NB4 (cell line): ENCODE results near the gene NTM.
"Not testable (repeated sequence)": the region's sequence is repeated elsewhere in the genome, so short reads cannot be mapped to it uniquely, and the experiment has no call there.

Source experiments
- DNase-seq: peaks from one replicate; pipeline ENCODE4 v3.0.0; 2010; ENCODE audit warnings: low read depth
- H3K4me3 ChIP-seq: one replicate; pipeline ENCODE4 v1.5.1; 2011; ENCODE audit warnings: mild to moderate bottlenecking, low read depth, low read length, moderate library complexity
- MYC ChIP-seq: IDR thresholded peaks from 2 replicates; pipeline ENCODE4 v1.6.1; 2011; ENCODE audit warnings: low read depth, low read length
- POLR2A ChIP-seq: IDR thresholded peaks from 2 replicates; pipeline ENCODE4 v1.6.1; 2011; ENCODE audit warnings: mild to moderate bottlenecking; ENCODE audit not compliant: insufficient read length; ENCODE audit errors: extremely low read depth
- TF ChIP-seq, protein P1 (sequence below): IDR thresholded peaks from 2 replicates; pipeline ENCODE4 v1.6.1; 2011; ENCODE audit warnings: low read depth, low read length
- TF ChIP-seq, protein P2 (sequence below): IDR thresholded peaks from one replicate; pipeline ENCODE4 v1.5.1; 2012; ENCODE audit warnings: low read depth, low read length

NTM gene

DNA sequence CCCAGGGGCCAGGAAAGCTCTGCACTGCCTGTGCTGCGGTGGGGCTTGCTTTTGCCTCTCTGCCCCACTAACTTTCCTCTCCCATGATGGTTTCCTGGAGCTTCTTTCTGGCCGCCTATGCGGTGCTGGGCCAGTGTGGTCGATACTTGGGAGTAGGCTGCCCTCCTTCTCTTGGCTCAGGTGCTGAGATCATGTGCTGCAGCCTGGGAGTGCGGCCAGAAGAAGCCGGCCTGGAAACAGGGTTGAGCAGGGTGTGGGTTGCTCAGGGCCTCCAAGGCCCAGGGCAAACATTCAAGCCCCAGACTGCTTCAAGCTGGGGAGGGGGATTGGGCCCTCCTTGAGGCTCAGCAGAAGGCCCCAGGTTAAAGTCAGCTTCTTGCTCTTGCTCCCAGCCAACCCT is 125.0 kb downstream of the NTM start:
- no peak for TF ChIP-seq POLR2A
- TF ChIP-seq, protein P1, sequence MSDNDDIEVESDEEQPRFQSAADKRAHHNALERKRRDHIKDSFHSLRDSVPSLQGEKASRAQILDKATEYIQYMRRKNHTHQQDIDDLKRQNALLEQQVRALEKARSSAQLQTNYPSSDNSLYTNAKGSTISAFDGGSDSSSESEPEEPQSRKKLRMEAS, result no peak
- TF ChIP-seq, protein P2, sequence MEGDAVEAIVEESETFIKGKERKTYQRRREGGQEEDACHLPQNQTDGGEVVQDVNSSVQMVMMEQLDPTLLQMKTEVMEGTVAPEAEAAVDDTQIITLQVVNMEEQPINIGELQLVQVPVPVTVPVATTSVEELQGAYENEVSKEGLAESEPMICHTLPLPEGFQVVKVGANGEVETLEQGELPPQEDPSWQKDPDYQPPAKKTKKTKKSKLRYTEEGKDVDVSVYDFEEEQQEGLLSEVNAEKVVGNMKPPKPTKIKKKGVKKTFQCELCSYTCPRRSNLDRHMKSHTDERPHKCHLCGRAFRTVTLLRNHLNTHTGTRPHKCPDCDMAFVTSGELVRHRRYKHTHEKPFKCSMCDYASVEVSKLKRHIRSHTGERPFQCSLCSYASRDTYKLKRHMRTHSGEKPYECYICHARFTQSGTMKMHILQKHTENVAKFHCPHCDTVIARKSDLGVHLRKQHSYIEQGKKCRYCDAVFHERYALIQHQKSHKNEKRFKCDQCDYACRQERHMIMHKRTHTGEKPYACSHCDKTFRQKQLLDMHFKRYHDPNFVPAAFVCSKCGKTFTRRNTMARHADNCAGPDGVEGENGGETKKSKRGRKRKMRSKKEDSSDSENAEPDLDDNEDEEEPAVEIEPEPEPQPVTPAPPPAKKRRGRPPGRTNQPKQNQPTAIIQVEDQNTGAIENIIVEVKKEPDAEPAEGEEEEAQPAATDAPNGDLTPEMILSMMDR, result no peak
- no peak for TF ChIP-seq MYC
- H3K4me3 ChIP-seq, result no peak overlapping the region
- DNase-seq, result no peak

DNA sequence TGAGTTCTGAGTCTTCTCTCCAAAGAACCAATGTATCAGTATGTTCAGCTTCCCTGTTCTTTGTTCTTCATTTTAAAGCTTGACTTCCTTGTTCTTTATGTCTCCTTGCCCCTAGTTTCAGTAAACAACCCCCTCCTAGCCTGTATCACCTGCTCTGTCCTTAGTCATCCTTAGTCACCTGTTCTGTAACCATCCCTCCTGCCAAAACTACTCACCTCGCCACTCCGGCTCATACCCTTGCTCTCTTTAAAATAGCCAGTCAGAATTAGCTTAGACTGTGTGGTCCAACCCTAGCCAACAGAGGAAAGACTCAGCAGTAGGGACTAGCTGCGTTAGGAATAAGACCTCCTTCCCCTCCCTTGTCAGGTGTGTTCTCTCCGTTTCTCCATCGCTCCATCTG is 127.3 kb downstream of the NTM start:
- not testable (repeated sequence) for DNase-seq

DNA sequence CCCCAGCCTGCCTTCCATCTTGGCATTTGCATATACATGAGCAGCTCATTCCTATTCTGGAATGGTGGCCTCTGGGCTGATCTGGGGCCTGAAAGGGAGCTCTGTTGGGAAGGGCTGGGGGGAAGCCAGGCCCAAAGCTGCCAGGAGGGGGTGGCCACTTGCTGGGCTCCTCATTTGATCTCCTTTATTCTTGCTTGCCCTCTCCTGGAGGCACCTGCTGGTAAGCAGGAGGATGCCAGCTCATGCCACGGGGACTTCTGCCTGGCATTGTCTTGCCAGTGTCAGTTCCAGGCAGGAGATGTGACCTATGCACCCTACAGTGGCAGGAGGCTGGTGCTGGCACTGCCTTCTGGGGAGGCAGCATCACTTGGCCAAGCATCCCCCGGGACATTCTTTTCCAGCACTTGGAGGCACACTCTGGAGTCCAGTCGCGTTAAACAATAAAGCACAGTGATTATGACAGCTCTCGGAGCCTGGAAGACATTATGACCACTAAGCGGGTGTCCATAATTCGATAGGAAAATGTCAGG is 128.3 kb downstream of the NTM start:
- H3K4me3 ChIP-seq, result no peak overlapping the region
- DNase-seq, result no peak
- TF ChIP-seq, protein P1, result no peak
- TF ChIP-seq MYC, result no peak
- TF ChIP-seq POLR2A, result no peak
- TF ChIP-seq, protein P2, result no peak

More for the DNA sequence above, 127.3 kb downstream of the NTM start:
- H3K4me3 ChIP-seq, result not testable (repeated sequence)

DNA sequence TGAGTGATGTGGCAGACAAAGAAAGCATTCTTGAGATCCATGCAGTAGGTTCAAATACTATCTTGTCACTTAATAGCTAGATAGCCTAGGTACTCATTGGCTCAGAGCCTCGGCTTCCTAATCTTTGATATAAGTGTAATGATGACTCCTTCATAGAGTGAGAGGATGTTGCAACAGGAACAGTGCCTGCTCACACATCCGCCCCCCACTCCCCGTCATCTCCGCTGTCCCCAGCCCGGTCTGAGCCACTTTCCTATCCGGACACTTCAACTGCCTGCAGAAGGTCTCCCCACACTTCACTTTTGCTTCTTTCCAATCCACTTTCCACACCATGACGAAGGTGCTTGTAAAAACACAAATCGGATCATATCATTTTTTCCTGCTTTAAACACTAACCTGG is 128.8 kb downstream of the NTM start:
- no peak for TF ChIP-seq MYC
- TF ChIP-seq, protein P1, result no peak
- TF ChIP-seq POLR2A, result no peak
- TF ChIP-seq, protein P2, result no peak
- DNase-seq, result peak; percentile 47
- H3K4me3 ChIP-seq, result no peak overlapping the region

DNA sequence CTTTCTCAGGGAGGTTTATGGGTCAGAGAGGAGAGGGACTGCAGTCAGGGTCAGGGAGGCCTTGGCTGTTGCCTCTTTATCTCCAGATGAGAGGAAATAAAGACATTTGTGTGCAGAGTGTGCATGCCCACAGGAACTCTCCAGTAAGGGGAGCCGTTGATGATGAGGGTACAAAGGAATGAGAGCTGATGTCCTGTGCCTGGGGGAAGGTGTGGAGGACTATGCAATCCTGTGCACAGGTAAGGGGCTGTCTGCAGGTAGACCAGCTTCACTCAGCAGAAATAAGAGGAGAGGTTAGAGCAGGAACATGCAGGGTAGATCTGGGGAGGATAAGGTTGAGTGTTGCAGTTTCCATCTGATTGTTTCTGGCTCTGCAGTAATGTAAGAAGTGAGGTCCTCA is 132.6 kb downstream of the NTM start:
- H3K4me3 ChIP-seq, result no peak overlapping the region
- no peak for DNase-seq
- TF ChIP-seq POLR2A (no peak), MYC (no peak)
- TF ChIP-seq, protein P1, result no peak
- TF ChIP-seq, protein P2, result no peak

DNA sequence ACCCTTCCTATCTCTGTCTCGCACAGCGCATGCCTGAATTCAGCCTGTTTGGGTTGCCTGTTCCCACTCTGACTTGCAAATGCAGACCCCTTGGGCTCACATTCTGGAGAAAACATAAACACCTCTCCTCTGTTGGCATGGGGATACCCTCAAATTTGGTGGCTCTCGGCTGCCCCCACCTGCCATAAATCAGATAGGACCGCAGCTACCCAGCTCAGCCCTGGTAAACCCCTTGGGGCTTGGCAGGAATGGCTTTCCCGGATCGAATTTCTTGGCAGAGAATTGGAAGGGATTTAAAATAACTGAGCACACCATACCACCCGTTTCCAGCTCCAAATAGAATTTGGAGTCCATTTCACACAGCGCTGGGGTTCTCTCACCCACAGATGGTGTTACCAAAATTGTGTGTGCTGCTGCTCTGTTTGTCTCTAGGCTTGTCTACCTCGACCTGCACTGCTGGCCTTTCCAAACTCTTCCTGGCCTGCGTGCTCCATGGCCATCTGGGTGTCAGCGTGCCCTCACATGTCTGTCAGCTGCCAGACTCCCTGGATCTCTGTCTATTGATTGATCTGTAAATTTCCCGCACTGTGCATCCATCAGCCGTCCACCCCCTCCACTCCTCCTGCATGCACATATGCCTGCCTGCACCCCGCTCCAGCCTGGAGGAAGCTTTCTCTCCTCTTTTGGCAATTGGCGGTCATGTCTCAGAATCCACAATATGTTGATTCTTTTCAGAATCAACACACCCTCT is 134.0 kb downstream of the NTM start:
- peak; percentile 20 for DNase-seq
- TF ChIP-seq, protein P2, result peak; percentile 29
- TF ChIP-seq, protein P1, result no peak
- TF ChIP-seq MYC (no peak), POLR2A (no peak)
- no peak overlapping the region for H3K4me3 ChIP-seq
